GM23248 (cell line): ENCODE measurements around the gene HSPH1. TPM values are rescaled to one million over a fixed set of nuclear protein-coding genes. Genes with fewer than 3 reads are reported as not detected.

ENCODE experiments used
- DNase-seq: peaks from one replicate; pipeline ENCODE4 v3.0.0-alpha.2; 2015
- H2AFZ ChIP-seq: fragments of 200-600 bp; sonication (generic); 2 replicates; pipeline ENCODE4 v1.6.1; 2016; ENCODE audit warnings: antibody characterized with exemption
- H3F3A ChIP-seq: fragments of 200-600 bp; sonication (generic); 2 replicates; pipeline ENCODE4 v1.6.1; 2016; ENCODE audit warnings: mild to moderate bottlenecking, antibody characterized with exemption, mixed run types; ENCODE audit not compliant: insufficient read depth
- H3K27ac ChIP-seq: fragments of 200-600 bp; sonication (generic); 2 replicates; pipeline ENCODE4 v1.5.1; 2016; ENCODE audit warnings: mild to moderate bottlenecking
- H3K27me3 ChIP-seq: fragments of 200-600 bp; sonication (generic); replicated peaks from 2 replicates; pipeline ENCODE4 v1.6.1; 2016; ENCODE audit warnings: mild to moderate bottlenecking; ENCODE audit not compliant: insufficient read depth
- H3K36me3 ChIP-seq: fragments of 200-600 bp; sonication (generic); 2 replicates; pipeline ENCODE4 v1.6.1; 2016; ENCODE audit warnings: low read depth, mild to moderate bottlenecking
- H3K4me1 ChIP-seq: fragments of 200-600 bp; sonication (generic); 2 replicates; pipeline ENCODE4 v1.6.1; 2016; ENCODE audit warnings: mild to moderate bottlenecking; ENCODE audit not compliant: insufficient read depth
- H3K4me2 ChIP-seq: fragments of 200-600 bp; sonication (generic); one replicate; pipeline ENCODE4 v1.6.1; 2016; ENCODE audit warnings: mild to moderate bottlenecking; ENCODE audit not compliant: unreplicated experiment
- H3K4me3 ChIP-seq: fragments of 200-600 bp; sonication (generic); 2 replicates; pipeline ENCODE4 v1.5.1; 2016; ENCODE audit warnings: mild to moderate bottlenecking
- H3K79me2 ChIP-seq: fragments of 200-600 bp; sonication (generic); 2 replicates; pipeline ENCODE4 v1.6.1; 2016; ENCODE audit warnings: mild to moderate bottlenecking; ENCODE audit not compliant: insufficient read depth
- H3K9ac ChIP-seq: fragments of 200-600 bp; sonication (generic); 2 replicates; pipeline ENCODE4 v1.6.1; 2016; ENCODE audit warnings: mild to moderate bottlenecking
- H3K9me2 ChIP-seq: fragments of 200-600 bp; sonication (generic); 2 replicates; pipeline ENCODE4 v1.6.1; 2016; ENCODE audit warnings: mixed run types, mild to moderate bottlenecking, moderate library complexity; ENCODE audit not compliant: insufficient read depth
- H3K9me3 ChIP-seq: fragments of 200-600 bp; sonication (generic); one replicate; pipeline ENCODE4 v1.6.1; 2017; ENCODE audit warnings: low read depth
- H4K20me1 ChIP-seq: fragments of 200-600 bp; sonication (generic); 2 replicates; pipeline ENCODE4 v1.6.0; 2016; ENCODE audit not compliant: insufficient read depth
- EZH2 ChIP-seq: fragments of 200-600 bp; sonication (generic); IDR thresholded peaks from 2 replicates; pipeline ENCODE4 v1.6.1; 2018; ENCODE audit warnings: antibody characterized with exemption, mild to moderate bottlenecking; ENCODE audit not compliant: insufficient read depth, poor library complexity, severe bottlenecking
- EZH2phosphoT487 ChIP-seq: fragments of 200-600 bp; sonication (generic); IDR thresholded peaks from 2 replicates; pipeline ENCODE4 v1.6.1; 2018; ENCODE audit warnings: antibody characterized with exemption, moderate library complexity, mild to moderate bottlenecking, low read depth; ENCODE audit not compliant: insufficient read depth
- WGBS, 2 experiments: methylation state at CpG; one replicate each; pipeline ENCODE4 v1.1.6; 2015 to 2017; ENCODE audit warnings: low lambda C conversion rate in 2 of 2, low coverage in 1 of 2; ENCODE audit errors: missing lambda C conversion rate in 2 of 2; 5-methylcytosine and 5-hydroxymethylcytosine counted together
- in situ Hi-C: fragments of 300-500 bp; cut with MboI; formaldehyde crosslinking; loops from 2 replicates; pipeline ENCODE4 v1.15.0; 2020
- polyA plus RNA-seq: library from polyadenylated mRNA; unstranded; fragments of >200 nt; fragmentation: Nextera tagmentation; extraction: Ambion mirVana; gene quantifications from 2 replicates; pipeline ENCODE4 v1.2.1, GENCODE V29; 2016
- total RNA-seq: library from RNA; depleted of rRNA; stranded (reverse); fragments of >200 nt; shearing (Covaris generic); gene quantifications from 2 replicates; pipeline ENCODE4 v1.2.3, GENCODE V29; 2014

The HSPH1 gene
- total and polyA plus RNA-seq, 2 experiments from 2014 or later, result 35.9 to 46.8 TPM

- Histone ChIP-seq H4K20me1 (no peaks in the 10 kb centered on the region), H3K79me2 (no peaks in the 10 kb centered on the region), H3K27ac (no peak overlapping the region), H3K9ac (no peak overlapping the region), H3K4me3 (no peak overlapping the region), H3K27me3 (peaks cover 29% of the 10 kb centered on the region), H3F3A (no peaks in the 10 kb centered on the region), H3K9me2 (no peaks in the 10 kb centered on the region), H2AFZ (no peak overlapping the region), H3K4me2 (no peak overlapping the region), H3K4me1 (peaks cover 5% of the 10 kb centered on the region), H3K9me3 (no peaks in the 10 kb centered on the region), H3K36me3 (no peaks in the 10 kb centered on the region)
- in situ Hi-C loops, result no loop called here
- no peak for DNase-seq
- 71 to 80% methylated on average over 3 of the region's 3 CpGs for WGBS, 2 experiments
- TF ChIP-seq EZH2 (no peak), EZH2phosphoT487 (no peak)
Observed at GRCh38 chr13:31105856-31106255, 55.8 kb downstream of the HSPH1 start.

DNA sequence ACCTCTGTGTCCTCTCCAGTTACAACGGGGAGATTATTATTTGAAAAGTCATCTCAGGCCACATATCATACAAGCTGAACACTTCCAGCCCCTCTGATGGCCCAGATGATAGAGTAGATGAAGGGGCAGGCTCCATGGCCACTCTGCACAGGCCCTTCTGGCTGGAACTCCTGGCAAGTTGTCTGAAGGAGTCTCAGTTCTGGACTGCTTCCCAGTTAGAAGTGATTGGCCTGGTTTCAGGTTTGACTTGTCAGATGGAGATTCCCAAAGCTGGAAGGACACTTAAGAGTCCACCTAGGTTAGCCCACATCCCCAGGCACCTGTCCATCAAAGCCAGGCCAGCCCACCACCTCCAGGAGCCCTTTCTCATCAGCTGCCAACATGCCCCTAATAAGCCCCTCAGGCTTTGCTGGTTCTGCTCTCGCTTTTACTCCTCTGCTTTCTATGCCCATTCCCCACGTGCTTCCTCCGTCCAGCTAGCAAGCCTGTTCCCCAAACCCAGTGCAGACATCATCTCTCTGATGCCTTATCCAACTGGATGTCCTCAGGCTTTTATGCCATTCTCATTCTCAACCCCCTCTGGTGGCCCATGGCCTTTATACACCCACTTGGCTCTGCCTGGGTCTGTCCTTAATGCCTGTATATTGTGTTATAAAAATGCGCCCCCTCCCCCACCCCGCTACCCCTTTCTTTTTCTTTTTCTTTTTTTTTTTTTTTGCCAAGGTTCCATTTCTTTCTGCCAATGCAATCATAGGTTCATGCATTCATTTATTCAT, 56.5 kb downstream of the HSPH1 start:
- WGBS, 2 experiments, result 56 to 63% methylated on average over 5 to 6 of the region's 6 CpGs

DNA sequence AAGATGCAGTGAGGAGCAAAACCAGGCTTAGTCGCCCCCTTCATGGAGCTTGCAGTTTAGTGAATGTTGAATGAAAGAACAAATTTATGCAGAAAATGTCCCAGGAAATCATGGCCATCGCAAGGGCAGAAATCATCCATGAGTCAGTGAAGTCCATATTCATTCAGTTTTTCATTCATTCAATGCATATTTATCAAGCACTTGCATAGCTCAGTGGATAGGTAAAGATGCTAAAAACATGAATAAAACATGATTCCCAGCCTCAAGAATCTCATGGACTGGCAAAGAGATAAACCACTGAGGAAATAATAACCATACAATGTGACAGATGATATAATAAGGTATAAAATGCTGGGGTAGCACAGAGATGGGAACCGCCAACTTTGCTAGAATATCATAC, 58.8 kb downstream of the HSPH1 start:
- Histone ChIP-seq H3K9me3 (no peaks in the 10 kb centered on the region), H3K9me2 (no peaks in the 10 kb centered on the region), H2AFZ (no peak overlapping the region), H3K36me3 (no peaks in the 10 kb centered on the region), H3K27ac (no peak overlapping the region), H3K4me1 (peaks cover 5% of the 10 kb centered on the region), H3K4me2 (no peak overlapping the region), H3K9ac (no peak overlapping the region), H3K4me3 (no peak overlapping the region), H3F3A (no peaks in the 10 kb centered on the region), H4K20me1 (no peaks in the 10 kb centered on the region), H3K79me2 (no peaks in the 10 kb centered on the region), H3K27me3 (peaks cover 39% of the 10 kb centered on the region)
- WGBS, 2 experiments, result 84 to 91% methylated on average over 3 of the region's 3 CpGs
- DNase-seq, result no peak
- in situ Hi-C loops, result no loop called here
- TF ChIP-seq EZH2phosphoT487 (no peak), EZH2 (no peak)

More for the DNA sequence above, 56.5 kb downstream of the HSPH1 start:
- H3K27me3 ChIP-seq, result peaks cover 33% of the 10 kb centered on the region
- H3K4me1 ChIP-seq, result peaks cover 5% of the 10 kb centered on the region
- in situ Hi-C loops, result no loop called here
- no peaks in the 10 kb centered on the region for H3F3A ChIP-seq
- H3K9me2 ChIP-seq, result no peaks in the 10 kb centered on the region
- peak; percentile 16 for DNase-seq
- no peak overlapping the region for H3K27ac ChIP-seq
- no peak for TF ChIP-seq EZH2phosphoT487
- TF ChIP-seq EZH2, result no peak
- H2AFZ ChIP-seq, result no peak overlapping the region
- no peaks in the 10 kb centered on the region for H3K36me3 ChIP-seq
- no peaks in the 10 kb centered on the region for H3K79me2 ChIP-seq
- H3K9ac ChIP-seq, result no peak overlapping the region
- no peaks in the 10 kb centered on the region for H3K9me3 ChIP-seq
- H3K4me3 ChIP-seq, result no peak overlapping the region
- no peaks in the 10 kb centered on the region for H4K20me1 ChIP-seq
- H3K4me2 ChIP-seq, result no peak overlapping the region

- DNase-seq, result peak; percentile 27
- Histone ChIP-seq H3K36me3 (no peaks in the 10 kb centered on the region), H2AFZ (no peak overlapping the region), H3K4me3 (no peak overlapping the region), H3K79me2 (no peaks in the 10 kb centered on the region), H3K9ac (no peak overlapping the region), H3K4me2 (no peak overlapping the region), H3K9me3 (no peaks in the 10 kb centered on the region), H3K4me1 (peaks cover 5% of the 10 kb centered on the region), H4K20me1 (no peaks in the 10 kb centered on the region), H3K9me2 (no peaks in the 10 kb centered on the region), H3K27ac (no peak overlapping the region), H3K27me3 (peaks cover 35% of the 10 kb centered on the region), H3F3A (no peaks in the 10 kb centered on the region)
- no peak for TF ChIP-seq EZH2
- no peak for TF ChIP-seq EZH2phosphoT487
- WGBS, 2 experiments, result 26 to 28% methylated on average over 7 of the region's 7 CpGs
- in situ Hi-C loops, result no loop called here
Observed at GRCh38 chr13:31101472-31102170, 60.1 kb downstream of the HSPH1 start.
